ENCODE measurements around the gene GCKR. TPM values are rescaled to one million over a fixed set of nuclear protein-coding genes. Genes with fewer than 3 reads are reported as not detected.

Gene GCKR
- total RNA-seq, 1 experiment from 2014 or later = not detected

DNA sequence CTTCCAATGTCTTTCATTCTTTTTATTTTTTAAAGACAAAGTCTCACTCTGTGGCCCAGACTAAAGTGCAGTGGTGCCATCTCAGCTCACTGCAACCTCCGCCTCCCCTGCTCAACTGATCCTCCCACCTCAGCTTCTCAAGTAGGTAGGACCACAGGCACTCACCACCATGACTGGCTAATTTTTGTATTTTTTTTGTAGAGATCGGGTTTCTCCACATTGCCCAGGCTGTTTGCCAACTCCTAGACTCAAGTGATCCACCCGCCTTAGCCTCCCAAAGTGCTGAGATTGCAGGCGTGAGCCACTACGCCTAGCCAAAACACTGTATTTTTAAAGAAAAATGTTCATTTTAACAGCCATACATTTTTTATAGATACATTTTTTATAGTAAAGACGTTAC is 12.7 kb downstream of the GCKR start (continued):
- TF ChIP-seq, protein P1, sequence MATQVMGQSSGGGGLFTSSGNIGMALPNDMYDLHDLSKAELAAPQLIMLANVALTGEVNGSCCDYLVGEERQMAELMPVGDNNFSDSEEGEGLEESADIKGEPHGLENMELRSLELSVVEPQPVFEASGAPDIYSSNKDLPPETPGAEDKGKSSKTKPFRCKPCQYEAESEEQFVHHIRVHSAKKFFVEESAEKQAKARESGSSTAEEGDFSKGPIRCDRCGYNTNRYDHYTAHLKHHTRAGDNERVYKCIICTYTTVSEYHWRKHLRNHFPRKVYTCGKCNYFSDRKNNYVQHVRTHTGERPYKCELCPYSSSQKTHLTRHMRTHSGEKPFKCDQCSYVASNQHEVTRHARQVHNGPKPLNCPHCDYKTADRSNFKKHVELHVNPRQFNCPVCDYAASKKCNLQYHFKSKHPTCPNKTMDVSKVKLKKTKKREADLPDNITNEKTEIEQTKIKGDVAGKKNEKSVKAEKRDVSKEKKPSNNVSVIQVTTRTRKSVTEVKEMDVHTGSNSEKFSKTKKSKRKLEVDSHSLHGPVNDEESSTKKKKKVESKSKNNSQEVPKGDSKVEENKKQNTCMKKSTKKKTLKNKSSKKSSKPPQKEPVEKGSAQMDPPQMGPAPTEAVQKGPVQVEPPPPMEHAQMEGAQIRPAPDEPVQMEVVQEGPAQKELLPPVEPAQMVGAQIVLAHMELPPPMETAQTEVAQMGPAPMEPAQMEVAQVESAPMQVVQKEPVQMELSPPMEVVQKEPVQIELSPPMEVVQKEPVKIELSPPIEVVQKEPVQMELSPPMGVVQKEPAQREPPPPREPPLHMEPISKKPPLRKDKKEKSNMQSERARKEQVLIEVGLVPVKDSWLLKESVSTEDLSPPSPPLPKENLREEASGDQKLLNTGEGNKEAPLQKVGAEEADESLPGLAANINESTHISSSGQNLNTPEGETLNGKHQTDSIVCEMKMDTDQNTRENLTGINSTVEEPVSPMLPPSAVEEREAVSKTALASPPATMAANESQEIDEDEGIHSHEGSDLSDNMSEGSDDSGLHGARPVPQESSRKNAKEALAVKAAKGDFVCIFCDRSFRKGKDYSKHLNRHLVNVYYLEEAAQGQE (IDR thresholded peaks at IDR 0.05; ENCODE audit: low read depth) = no peak
- no peak for TF ChIP-seq POLR2A (IDR thresholded peaks at IDR 0.05; ENCODE audit: borderline replicate concordance, extremely low read depth, insufficient read depth, insufficient read length)

- ATAC-seq = no peak
- no peak for DNase-seq (ENCODE audit: low read depth, low spot score)
- POLR2A ChIA-PET = no interaction called here
- H3K27me3 ChIP-seq (ENCODE audit: insufficient read depth, low read length) = no peaks in the 10 kb centered on the region
- CTCF ChIA-PET = no interaction called here
- H3K9me2 ChIP-seq (ENCODE audit: insufficient read depth) = no peaks in the 10 kb centered on the region
- H2AFZ ChIP-seq (ENCODE audit: low read depth, low read length, poor library complexity, severe bottlenecking) = no peak overlapping the region
- BruUV-seq (replicated peaks) = no TSS peak
- RAD21 ChIA-PET (ENCODE audit: low non-redundant PET in 1 of 2, low total read pairs in 2 of 2, uncharacterized antibody in 2 of 2, unreplicated experiment in 2 of 2) = no interaction called here
- no peaks in the 10 kb centered on the region for H3K36me3 ChIP-seq (ENCODE audit: control insufficient read depth in 1 of 2, insufficient read depth in 2 of 2, low read length in 2 of 2)
- no peak overlapping the region for H3K4me2 ChIP-seq (ENCODE audit: low read length)
- H3K4me3 ChIP-seq (replicated peaks in 1 of 2; ENCODE audit: low read depth in 1 of 2, low read length in 2 of 2) = no peak overlapping the region
- H3K4me1 ChIP-seq (ENCODE audit: control insufficient read depth in 1 of 2, insufficient read depth in 2 of 2, low read length in 2 of 2) = no peaks in the 10 kb centered on the region
- no peak overlapping the region for H3K9ac ChIP-seq (ENCODE audit: low read length)
- no peaks in the 10 kb centered on the region for H3K79me2 ChIP-seq (ENCODE audit: insufficient read depth, low read length)
- H3K9me3 ChIP-seq (ENCODE audit: control insufficient read depth in 1 of 2, insufficient read depth in 1 of 2, low read depth in 1 of 2, low read length in 2 of 2) = no peaks in the 10 kb centered on the region
- H3K27ac ChIP-seq (ENCODE audit: low read depth, low read length) = no peak overlapping the region
- H4K20me1 ChIP-seq (ENCODE audit: insufficient read depth) = no peaks in the 10 kb centered on the region
- intact Hi-C loops (cut with micrococcal nuclease) = no loop called here
- TF ChIP-seq TCF7L2 (IDR thresholded peaks at IDR 0.05; ENCODE audit: borderline replicate concordance, extremely low read depth, insufficient read depth, insufficient read length) (no peak), CEBPB (IDR thresholded peaks at IDR 0.05; ENCODE audit: low read depth) (no peak), YY1 (IDR thresholded peaks at IDR 0.05; ENCODE audit: extremely low read depth, insufficient replicate concordance, low read depth, low read length) (no peak), JUND (IDR thresholded peaks at IDR 0.05) (no peak), EGR1 (IDR thresholded peaks at IDR 0.05; ENCODE audit: low read depth) (no peak), FOSL1 (IDR thresholded peaks at IDR 0.05; ENCODE audit: low read depth) (no peak), ATF3 (IDR thresholded peaks at IDR 0.05) (no peak), ZBTB33 (IDR thresholded peaks at IDR 0.05; ENCODE audit: extremely low read depth, insufficient replicate concordance, low read length) (no peak), SP1 (IDR thresholded peaks at IDR 0.05; ENCODE audit: low read depth) (no peak), CTCF (IDR thresholded peaks at IDR 0.05 in 2 of 3, conservative IDR thresholded peaks at IDR 0.05 in 1 of 3; ENCODE audit: borderline replicate concordance in 1 of 3, insufficient read depth in 1 of 3, low read depth in 2 of 3, low read length in 2 of 3) (no peak), POLR2A (IDR thresholded peaks at IDR 0.05; ENCODE audit: borderline replicate concordance, extremely low read depth, insufficient read depth, insufficient read length) (no peak), ELF1 (IDR thresholded peaks at IDR 0.05; ENCODE audit: borderline replicate concordance, low read depth) (no peak), EZH2phosphoT487 (IDR thresholded peaks at IDR 0.05; ENCODE audit: borderline replicate concordance) (no peak), ZFX (IDR thresholded peaks at IDR 0.05) (no peak), SIN3A (IDR thresholded peaks at IDR 0.05; ENCODE audit: low read depth) (no peak), POLR2AphosphoS5 (IDR thresholded peaks at IDR 0.05; ENCODE audit: low read depth, low read length) (no peak)
- TF ChIP-seq, protein P2, sequence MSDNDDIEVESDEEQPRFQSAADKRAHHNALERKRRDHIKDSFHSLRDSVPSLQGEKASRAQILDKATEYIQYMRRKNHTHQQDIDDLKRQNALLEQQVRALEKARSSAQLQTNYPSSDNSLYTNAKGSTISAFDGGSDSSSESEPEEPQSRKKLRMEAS (IDR thresholded peaks at IDR 0.05) = no peak
Measured at GRCh38 chr2:27518113-27518781, 21.6 kb downstream of the GCKR start.

Data from HCT116 (cell line).